ENCODE measurements around the gene JPH4. TPM values are rescaled to one million over a fixed set of nuclear protein-coding genes. Genes with fewer than 3 reads are reported as not detected.

Gene JPH4
- total and polyA plus RNA-seq, 2 donors (not counting 3 experiments of a cell fraction or from before 2014, with no cell fraction given): 0.06 TPM; not detected in 1

DNA sequence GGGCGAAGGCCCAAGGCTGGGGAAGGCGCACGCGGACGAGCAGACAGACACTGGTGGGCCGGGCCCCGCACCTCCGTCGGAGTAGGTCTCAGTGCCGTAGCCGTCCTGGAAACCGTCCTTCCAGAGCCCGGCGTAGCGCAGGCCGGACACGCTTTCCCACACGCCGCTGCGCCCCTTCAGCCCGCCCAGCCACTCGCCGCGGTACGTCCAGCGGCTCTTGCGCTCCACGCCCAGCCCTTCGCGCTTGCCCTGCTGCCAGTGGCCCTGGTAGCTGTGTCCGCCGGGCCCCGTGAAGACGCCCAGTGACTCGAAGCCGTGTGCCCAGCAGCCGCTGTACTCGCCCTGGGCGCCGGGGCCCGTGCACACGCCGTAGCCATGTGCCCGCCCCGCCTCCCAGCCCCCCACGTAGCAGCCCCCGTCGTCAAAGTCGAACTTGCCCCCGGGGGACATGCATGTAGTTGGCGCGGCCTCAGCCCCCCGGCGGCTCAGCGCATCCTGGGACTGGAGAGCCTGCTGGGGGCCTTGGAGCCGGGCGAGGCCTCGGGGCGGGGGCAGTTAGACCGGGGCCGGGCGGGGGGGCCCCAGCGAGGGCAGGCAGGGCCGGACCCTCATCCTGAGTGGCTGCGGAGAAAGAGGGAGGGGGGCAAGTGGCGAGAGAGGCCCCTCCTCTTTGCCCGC lies 1.4 kb downstream of the JPH4 start:
- FAIRE-seq: no peak
- dilution Hi-C loops (cut with MboI; ENCODE audit: extremely low pct_ligation_motif_present, low sequenced_read_pairs): no loop called here

DNA sequence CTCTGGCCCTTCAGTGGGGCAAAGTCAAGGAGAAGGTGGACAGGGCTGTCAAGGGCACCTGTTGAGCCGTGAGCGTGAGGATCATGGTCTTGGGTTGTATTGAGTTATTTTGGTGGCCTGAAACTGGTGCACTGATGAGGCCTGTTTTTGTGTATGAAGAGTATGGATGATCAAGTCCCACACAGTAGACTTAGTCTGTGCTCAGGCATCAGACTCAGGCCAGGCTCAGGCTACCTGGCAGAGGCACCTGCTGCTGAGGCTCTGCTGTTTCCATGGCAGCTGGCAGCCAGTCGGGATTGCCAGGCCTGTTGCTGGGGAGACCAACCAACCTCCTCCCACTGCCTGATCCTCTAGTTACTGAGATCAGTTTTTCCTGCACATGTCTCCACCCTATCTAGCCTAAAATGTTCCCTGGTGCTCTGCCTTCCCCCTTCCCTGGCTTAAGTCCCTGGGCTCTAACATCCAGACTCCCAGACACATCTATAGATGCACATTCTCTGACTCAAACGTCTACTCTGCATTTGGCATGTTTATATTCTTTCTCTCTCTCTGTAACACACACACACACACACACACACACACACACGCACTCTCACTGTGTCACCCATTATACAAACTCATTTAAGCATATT lies 5.1 kb downstream of the JPH4 start:
- CTCF ChIA-PET: interaction anchor here (1.6 to 3.6 kb wide), 2 partner anchors 15 kb away, joined by 5 to 12 read pairs; no protein-coding TSS in a partner anchor

More for the DNA sequence above, 1.4 kb downstream of the JPH4 start:
- no peaks in the 10 kb centered on the region for H3K79me2 ChIP-seq (ENCODE audit: control insufficient read depth, insufficient read depth, low read length)
- no peak for DNase-seq (ENCODE audit: low read depth, low spot score)
- intact Hi-C loops (cut with micrococcal nuclease): no loop called here
- no TSS peak for BruUV-seq (replicated peaks)
- TF ChIP-seq EZH2 (IDR thresholded peaks at IDR 0.05; ENCODE audit: borderline replicate concordance, low read depth, low read length, severe bottlenecking) (peak; percentile 60), POLR2A (IDR thresholded peaks at IDR 0.05; ENCODE audit: low read depth, low read length) (no peak)
- peaks cover 41 to 55% of the 10 kb centered on the region in 2 experiments for H3K27me3 ChIP-seq (ENCODE audit: control insufficient read depth in 2 of 2, insufficient read depth in 2 of 2, low read length in 2 of 2)
- POLR2A ChIA-PET: no interaction called here
- no peak overlapping the region for H3K9ac ChIP-seq (replicated peaks; ENCODE audit: extremely low read depth, insufficient read depth, low read length)
- H3K36me3 ChIP-seq (ENCODE audit: control insufficient read depth in 2 of 2, extremely low read depth in 1 of 2, insufficient read depth in 2 of 2, low read length in 2 of 2): no peaks in the 10 kb centered on the region
- no peak overlapping the region for H3K27ac ChIP-seq (ENCODE audit: insufficient read depth, low read depth, low read length)
- CTCF ChIA-PET: no interaction called here
- H3K4me3 ChIP-seq (replicated peaks in 1 of 3; ENCODE audit: insufficient read depth in 1 of 3, low read depth in 1 of 3, low read length in 3 of 3): no peak overlapping the region
- H3K4me2 ChIP-seq (ENCODE audit: insufficient read depth, low read length): no peak overlapping the region
- H3K9me1 ChIP-seq (replicated peaks; ENCODE audit: control insufficient read depth, extremely low read depth, insufficient read depth, low read length): no peaks in the 10 kb centered on the region
- no peaks in the 10 kb centered on the region for H4K20me1 ChIP-seq (replicated peaks; ENCODE audit: control insufficient read depth, extremely low read depth, insufficient read depth, low read length)
- no peaks in the 10 kb centered on the region for H3K9me3 ChIP-seq (replicated peaks; ENCODE audit: control insufficient read depth, insufficient read depth, low read length)
- no peaks in the 10 kb centered on the region for H3K4me1 ChIP-seq (ENCODE audit: control insufficient read depth, extremely low read depth, insufficient read depth, low read length)
- H2AFZ ChIP-seq (ENCODE audit: low read depth, low read length): no peak overlapping the region

More for the DNA sequence above, 5.1 kb downstream of the JPH4 start:
- dilution Hi-C loops (cut with MboI; ENCODE audit: extremely low pct_ligation_motif_present, low sequenced_read_pairs) (no loop called here), intact Hi-C loops (cut with micrococcal nuclease) (no loop called here)
- H3K4me1 ChIP-seq (ENCODE audit: control insufficient read depth, extremely low read depth, insufficient read depth, low read length): no peaks in the 10 kb centered on the region
- no peaks in the 10 kb centered on the region for H3K9me3 ChIP-seq (replicated peaks; ENCODE audit: control insufficient read depth, insufficient read depth, low read length)
- peaks cover 31 to 43% of the 10 kb centered on the region in 2 experiments for H3K27me3 ChIP-seq (ENCODE audit: control insufficient read depth in 2 of 2, insufficient read depth in 2 of 2, low read length in 2 of 2)
- H3K9ac ChIP-seq (replicated peaks; ENCODE audit: extremely low read depth, insufficient read depth, low read length): no peak overlapping the region
- no peak overlapping the region for H3K27ac ChIP-seq (ENCODE audit: insufficient read depth, low read depth, low read length)
- no TSS peak for BruUV-seq (replicated peaks)
- POLR2A ChIA-PET: no interaction called here
- no peaks in the 10 kb centered on the region for H3K9me1 ChIP-seq (replicated peaks; ENCODE audit: control insufficient read depth, extremely low read depth, insufficient read depth, low read length)
- no peak overlapping the region for H3K4me2 ChIP-seq (ENCODE audit: insufficient read depth, low read length)
- DNase-seq (ENCODE audit: low read depth, low spot score) (no peak), FAIRE-seq (no peak)
- H3K36me3 ChIP-seq (ENCODE audit: control insufficient read depth in 2 of 2, extremely low read depth in 1 of 2, insufficient read depth in 2 of 2, low read length in 2 of 2): no peaks in the 10 kb centered on the region
- H2AFZ ChIP-seq (ENCODE audit: low read depth, low read length): no peak overlapping the region
- no peaks in the 10 kb centered on the region for H4K20me1 ChIP-seq (replicated peaks; ENCODE audit: control insufficient read depth, extremely low read depth, insufficient read depth, low read length)
- no peak overlapping the region for H3K4me3 ChIP-seq (replicated peaks in 1 of 3; ENCODE audit: insufficient read depth in 1 of 3, low read depth in 1 of 3, low read length in 3 of 3)
- no peak for TF ChIP-seq JUN (IDR thresholded peaks at IDR 0.05; ENCODE audit: borderline replicate concordance, insufficient read depth, insufficient read length, low read depth)
- TF ChIP-seq, protein P1, sequence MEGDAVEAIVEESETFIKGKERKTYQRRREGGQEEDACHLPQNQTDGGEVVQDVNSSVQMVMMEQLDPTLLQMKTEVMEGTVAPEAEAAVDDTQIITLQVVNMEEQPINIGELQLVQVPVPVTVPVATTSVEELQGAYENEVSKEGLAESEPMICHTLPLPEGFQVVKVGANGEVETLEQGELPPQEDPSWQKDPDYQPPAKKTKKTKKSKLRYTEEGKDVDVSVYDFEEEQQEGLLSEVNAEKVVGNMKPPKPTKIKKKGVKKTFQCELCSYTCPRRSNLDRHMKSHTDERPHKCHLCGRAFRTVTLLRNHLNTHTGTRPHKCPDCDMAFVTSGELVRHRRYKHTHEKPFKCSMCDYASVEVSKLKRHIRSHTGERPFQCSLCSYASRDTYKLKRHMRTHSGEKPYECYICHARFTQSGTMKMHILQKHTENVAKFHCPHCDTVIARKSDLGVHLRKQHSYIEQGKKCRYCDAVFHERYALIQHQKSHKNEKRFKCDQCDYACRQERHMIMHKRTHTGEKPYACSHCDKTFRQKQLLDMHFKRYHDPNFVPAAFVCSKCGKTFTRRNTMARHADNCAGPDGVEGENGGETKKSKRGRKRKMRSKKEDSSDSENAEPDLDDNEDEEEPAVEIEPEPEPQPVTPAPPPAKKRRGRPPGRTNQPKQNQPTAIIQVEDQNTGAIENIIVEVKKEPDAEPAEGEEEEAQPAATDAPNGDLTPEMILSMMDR (IDR thresholded peaks at IDR 0.05; ENCODE audit: extremely low read depth in 1 of 2, insufficient read depth in 1 of 2, low read depth in 1 of 2, low read length in 2 of 2): no peak
- TF ChIP-seq POLR2AphosphoS5 (IDR thresholded peaks at IDR 0.05; ENCODE audit: insufficient read depth, low read depth, low read length): no peak
- no peaks in the 10 kb centered on the region for H3K79me2 ChIP-seq (ENCODE audit: control insufficient read depth, insufficient read depth, low read length)
